Heart left ventricle (tissue), 16 donors: ENCODE results near the gene DEFB124. TPM values are rescaled to one million over a fixed set of nuclear protein-coding genes. Genes with fewer than 3 reads are reported as not detected.
A peak's percentile ranks its signal among the peaks of the same experiment; 100 is the strongest.
"Not testable (repeated sequence)": the region's sequence is repeated elsewhere in the genome, so short reads cannot be mapped to it uniquely, and the experiment has no call there.

Experiments used
- ATAC-seq, 4 donors: fragments of 200-7000 bp; cut with Tn5 transposase; one replicate each; pipeline ENCODE4 v1.9.1; 2020 to 2022; ENCODE audit warnings: moderate library complexity in 4 of 4, mild to moderate bottlenecking in 3 of 4, moderate number of reproducible peaks in 1 of 4
- DNase-seq, 5 donors: peaks; one replicate each; pipeline ENCODE4 v3.0.0-alpha.2; 2020
- H3K27ac ChIP-seq, 12 donors: fragments of 200-600 bp; sonication (generic) in 4 of 12; one replicate each; pipeline versions ENCODE4 v1.5.0 to v1.8.0; 2016 to 2022; ENCODE audit warnings: mild to moderate bottlenecking in 2 of 12
- H3K27me3 ChIP-seq, 9 donors: fragments of 200-600 bp; sonication (generic) in 2 of 9; one replicate each; pipeline versions ENCODE4 v1.5.1 to v1.8.0; 2016 to 2022; ENCODE audit warnings: mild to moderate bottlenecking in 3 of 9
- H3K36me3 ChIP-seq, 9 donors: fragments of 200-600 bp; sonication (generic) in 2 of 9; one replicate each; pipeline versions ENCODE4 v1.5.0 to v1.8.0; 2018 to 2022; ENCODE audit warnings: mild to moderate bottlenecking in 2 of 9
- H3K4me1 ChIP-seq, 12 donors: fragments of 200-600 bp; sonication (generic) in 4 of 12; one replicate each; pipeline versions ENCODE4 v1.5.0 to v1.8.0; 2016 to 2022; ENCODE audit warnings: mild to moderate bottlenecking in 3 of 12
- H3K4me3 ChIP-seq, 12 donors: fragments of 200-600 bp; sonication (generic) in 4 of 12; one replicate each; pipeline versions ENCODE4 v1.5.0 to v1.8.0; 2017 to 2022; ENCODE audit warnings: mild to moderate bottlenecking in 9 of 12, moderate library complexity in 4 of 12
- H3K9me3 ChIP-seq, 12 donors: fragments of 200-600 bp; sonication (generic) in 4 of 12; one replicate each; pipeline versions ENCODE4 v1.5.0 to v1.8.0; 2016 to 2022; ENCODE audit warnings: mild to moderate bottlenecking in 1 of 12
- POLR2A ChIP-seq, 2 donors: fragments of 450-650 bp; IDR thresholded peaks; one replicate each; pipeline ENCODE4 v1.6.1; 2017; ENCODE audit warnings: antibody characterized with exemption in 2 of 2, mild to moderate bottlenecking in 2 of 2, moderate library complexity in 2 of 2
- WGBS, 4 donors: extraction: QIAGEN DNeasy Blood & Tissue Kit in 2 of 4; methylation state at CpG; one replicate each; pipeline versions ENCODE4 v1.1.5 to v1.1.7; 2013 to 2018; 5-methylcytosine and 5-hydroxymethylcytosine counted together
- intact Hi-C, 10 donors: fragments of 100-400 bp; cut with DNase I; formaldehyde crosslinking; loops; one replicate each; pipeline versions ENCODE4 v1.11.1 to v1.14.2; 2022
- polyA plus RNA-seq, 2 donors: library from polyadenylated mRNA; stranded (reverse); fragments of 200-250 nt; gene quantifications; one replicate each; pipeline ENCODE4 v1.2.3, GENCODE V29; 2013
- total RNA-seq, 9 donors: library from RNA; depleted of rRNA in 2 of 9; stranded (reverse); fragments of >200 nt in 2 of 9; fragmentation: NEBNext Ultra II Directional in 3 of 9; extraction: Animal tissue kit (Norgen Biotek cat#: 25700) in 3 of 9; gene quantifications; one replicate each; pipeline versions ENCODE4 v1.1.0 to v1.2.4, GENCODE V29; 2016 to 2023
- TF ChIP-seq, protein P1 (sequence below), 12 donors: fragments of 200-600 bp; sonication (generic) in 4 of 12; IDR thresholded peaks; one replicate each; pipeline versions ENCODE4 v1.5.0 to v1.8.0; 2018 to 2022; ENCODE audit warnings: antibody characterized with exemption in 12 of 12, mild to moderate bottlenecking in 5 of 12
- donor health status: ischemic (EF 13 %, LVEDD 7.1; RV severe dilation, severe dysfunction).
- donor health status: healthy with polysubstance abuse.
- donor health status: DM: no; HTN: yes; CAD: no.
- donor health status: DM: no; HTN: no; CAD: no.
- donor health status: ischemic (EF 25% LVEDD 6.9; RV normal size, moderate dysfunction).
- donor health status: ischemic (EF 25% LVEDD 5.7; RV mildly dilated, moderate dysfunction).
- donor health status: healthy.
- donor health status: DM: yes; HTN: yes; CAD: no.
- donor health status: ischemic (EF 35%, LVEDD 5.7; RV mildly dilated, moderate dysfunction).
- donor health status: nonischemic (EF 11% LVEDD 7.7; RV severe dilation, severe dysfunction).
- donor health status: DM: yes; HTN: yes; CAD: no.
- donor health status: PGD.
- donor health status: ischemic (EF 29% LVEDD 5.4; RV normal size, mild dysfunction).
- donor health status: nonischemic (EF 23%, LVEDD 6.1; RV moderate dilation, normal function).

DEFB124 gene
- total and polyA plus RNA-seq, 11 donors, result 0.76 TPM; not detected in 10

DNA sequence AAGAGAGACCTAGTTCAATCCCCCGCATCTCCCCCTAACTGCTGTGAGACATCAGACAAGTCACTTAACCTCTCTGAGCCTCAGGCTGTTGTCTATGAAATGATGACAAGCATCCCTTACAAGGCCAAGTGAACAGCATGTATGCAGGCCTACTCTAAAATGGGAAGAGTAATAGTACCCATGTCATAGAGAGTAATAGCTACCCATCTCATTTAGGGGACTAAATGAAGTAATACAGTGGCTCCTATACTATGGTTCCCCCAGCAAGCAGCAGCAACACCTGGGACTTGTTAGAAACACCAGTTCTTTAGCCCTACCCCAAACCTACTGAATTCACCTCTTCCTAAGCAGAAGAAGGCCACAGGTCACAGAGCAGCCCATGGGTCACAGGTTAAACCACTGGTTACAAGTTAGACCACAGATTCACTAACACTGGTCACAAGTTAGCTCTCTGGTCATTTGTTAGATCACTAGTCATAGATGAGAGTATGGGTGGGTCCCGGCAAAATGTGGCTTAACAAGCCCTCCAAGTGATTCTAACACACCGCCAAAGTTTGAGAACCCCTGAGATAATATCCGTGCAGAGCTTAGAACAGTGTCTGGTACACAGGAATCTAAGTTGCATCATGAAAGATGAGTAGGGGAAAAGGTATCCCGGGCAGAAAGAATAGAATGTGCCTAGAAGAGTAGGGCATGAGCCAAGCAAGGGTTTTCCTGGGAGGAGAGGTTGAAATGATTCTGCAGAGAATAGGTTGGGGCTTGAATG lies 1.4 kb downstream of the DEFB124 start:
- H3K9me3 ChIP-seq, result no peaks in the 10 kb centered on the region
- WGBS, 4 donors, result 77 to 91% (median 85%) methylated on average over 5 of the region's 5 CpGs
- no peak for TF ChIP-seq POLR2A (IDR thresholded peaks at IDR 0.05)
- TF ChIP-seq, protein P1, sequence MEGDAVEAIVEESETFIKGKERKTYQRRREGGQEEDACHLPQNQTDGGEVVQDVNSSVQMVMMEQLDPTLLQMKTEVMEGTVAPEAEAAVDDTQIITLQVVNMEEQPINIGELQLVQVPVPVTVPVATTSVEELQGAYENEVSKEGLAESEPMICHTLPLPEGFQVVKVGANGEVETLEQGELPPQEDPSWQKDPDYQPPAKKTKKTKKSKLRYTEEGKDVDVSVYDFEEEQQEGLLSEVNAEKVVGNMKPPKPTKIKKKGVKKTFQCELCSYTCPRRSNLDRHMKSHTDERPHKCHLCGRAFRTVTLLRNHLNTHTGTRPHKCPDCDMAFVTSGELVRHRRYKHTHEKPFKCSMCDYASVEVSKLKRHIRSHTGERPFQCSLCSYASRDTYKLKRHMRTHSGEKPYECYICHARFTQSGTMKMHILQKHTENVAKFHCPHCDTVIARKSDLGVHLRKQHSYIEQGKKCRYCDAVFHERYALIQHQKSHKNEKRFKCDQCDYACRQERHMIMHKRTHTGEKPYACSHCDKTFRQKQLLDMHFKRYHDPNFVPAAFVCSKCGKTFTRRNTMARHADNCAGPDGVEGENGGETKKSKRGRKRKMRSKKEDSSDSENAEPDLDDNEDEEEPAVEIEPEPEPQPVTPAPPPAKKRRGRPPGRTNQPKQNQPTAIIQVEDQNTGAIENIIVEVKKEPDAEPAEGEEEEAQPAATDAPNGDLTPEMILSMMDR (IDR thresholded peaks at IDR 0.05), result no peak
- H3K27me3 ChIP-seq, result peaks cover 0 to 26% (median 19%) of the 10 kb centered on the region in 9 donors
- no peaks in the 10 kb centered on the region for H3K36me3 ChIP-seq
- H3K4me1 ChIP-seq, result peaks cover 0 to 29% (median 9%) of the 10 kb centered on the region in 12 donors
- ATAC-seq (peak in 1 of 4 donors; percentile 11), DNase-seq (no peak)
- intact Hi-C loops, result loop anchor here in 1 of 10 donors (2.0 kb wide), 1 partner anchor 23 kb away; no protein-coding TSS in a partner anchor
- no peak overlapping the region for H3K4me3 ChIP-seq
- H3K27ac ChIP-seq, result no peak overlapping the region

DNA sequence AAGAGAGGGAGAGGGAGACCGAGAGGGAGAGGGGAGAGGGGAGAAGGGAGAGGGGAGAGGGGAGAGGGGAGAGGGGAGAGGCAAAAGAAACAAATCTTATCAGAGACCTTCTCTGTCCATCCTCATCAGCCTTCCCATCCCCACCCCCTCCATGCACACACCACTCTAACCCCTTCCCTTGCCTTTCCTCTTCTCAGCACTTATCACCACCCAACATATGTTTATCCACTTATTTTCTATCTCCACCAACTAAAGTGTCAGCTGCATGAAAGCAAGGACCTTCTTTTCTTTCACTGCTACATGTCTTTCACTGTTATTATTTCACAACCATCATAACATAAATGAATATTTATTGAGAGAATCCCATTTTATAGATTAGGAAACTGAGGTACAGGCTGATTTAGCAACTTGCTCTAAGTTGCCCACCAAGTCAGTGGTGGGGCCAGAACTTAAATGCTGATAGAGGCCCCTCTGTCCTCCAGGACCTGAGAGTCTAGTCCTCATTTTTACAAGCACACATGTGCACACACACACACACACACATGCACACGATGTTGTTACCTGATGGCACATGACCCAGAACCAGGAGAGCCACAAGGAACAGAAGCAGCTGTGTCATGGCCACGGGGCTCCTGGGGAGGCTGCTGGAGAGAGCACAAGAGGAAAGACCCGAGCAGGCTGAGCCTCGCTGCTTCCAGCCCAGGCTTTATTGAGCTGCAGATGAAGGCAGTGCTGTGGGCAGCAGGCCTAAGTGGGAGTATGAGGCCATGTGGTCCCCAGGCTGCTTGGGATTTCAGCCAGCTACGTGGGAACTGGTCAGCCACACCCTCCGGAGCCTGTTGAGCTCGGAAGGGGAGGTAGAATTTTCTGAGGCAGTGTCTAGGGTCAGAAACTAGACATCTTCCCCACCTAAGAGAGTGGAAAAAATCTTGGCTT lies 2.3 kb downstream of the DEFB124 start:
- ATAC-seq (peak in 3 of 4 donors; percentile 12 to 51 (median 35)), DNase-seq (peak in 3 of 5 donors; percentile 23 to 58 (median 40))
- Histone ChIP-seq H3K4me3 (no peak overlapping the region), H3K9me3 (no peaks in the 10 kb centered on the region), H3K36me3 (no peaks in the 10 kb centered on the region), H3K4me1 (peaks cover 0 to 29% (median 9%) of the 10 kb centered on the region in 12 donors), H3K27me3 (peaks cover 0 to 26% (median 19%) of the 10 kb centered on the region in 9 donors), H3K27ac (no peak overlapping the region)
- TF ChIP-seq POLR2A (IDR thresholded peaks at IDR 0.05), result no peak
- TF ChIP-seq, protein P1 (IDR thresholded peaks at IDR 0.05), result no peak
- intact Hi-C loops, result no loop called here
- 40 to 63% (median 44%) methylated on average over 7 to 8 of the region's 8 CpGs for WGBS, 4 donors

- WGBS, 4 donors, result 92 to 94% methylated on average over 25 to 29 of the region's 33 CpGs; no CpG with 5 or more reads in 2 of the 4 donors
- DNase-seq, ATAC-seq, H3K4me3 ChIP-seq, H3K36me3 ChIP-seq, intact Hi-C loops, H3K27ac ChIP-seq, H3K9me3 ChIP-seq: not testable (repeated sequence)
- H3K4me1 ChIP-seq, result peaks cover 0 to 23% (median 8%) of the 10 kb centered on the region in 12 donors
- peaks cover 0 to 17% (median 11%) of the 10 kb centered on the region in 9 donors for H3K27me3 ChIP-seq
These were observed 4.0 kb downstream of the DEFB124 start for GRCh38 chr20:31470946-31471345.

DNA sequence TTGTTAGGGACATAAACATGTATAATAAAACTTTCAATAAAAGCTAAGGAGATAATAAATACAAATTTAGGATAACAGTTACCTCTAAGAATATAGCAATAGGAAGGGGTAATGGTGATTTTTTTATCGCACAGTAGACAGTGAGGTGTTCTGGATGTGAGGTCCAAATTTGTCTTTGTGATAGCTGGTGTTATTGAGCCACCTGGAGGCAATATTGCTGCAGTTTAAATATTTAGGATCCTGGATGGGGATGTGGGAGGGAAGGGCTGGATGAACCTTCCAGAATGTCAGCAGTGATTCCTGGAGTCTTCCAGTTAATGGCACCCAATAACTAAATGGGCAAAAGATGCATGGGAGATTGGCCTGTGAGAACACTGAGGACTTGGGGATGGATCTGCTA lies 20.6 kb downstream of the DEFB124 start:
- no peak for DNase-seq
- H3K36me3 ChIP-seq, result no peaks in the 10 kb centered on the region
- peaks cover 0 to 35% (median 8%) of the 10 kb centered on the region in 9 donors for H3K27me3 ChIP-seq
- no peak overlapping the region for H3K27ac ChIP-seq
- H3K4me3 ChIP-seq, result no peak overlapping the region
- no peak for ATAC-seq
- H3K9me3 ChIP-seq, result no peaks in the 10 kb centered on the region
- peaks cover 0 to 2% (median 0%) of the 10 kb centered on the region in 12 donors for H3K4me1 ChIP-seq
- WGBS, 4 donors, result 86 to 91% (median 90%) methylated on average over 1 of the region's 1 CpG
- intact Hi-C loops, result no loop called here
- TF ChIP-seq, protein P1 (IDR thresholded peaks at IDR 0.05), result no peak
- TF ChIP-seq POLR2A (IDR thresholded peaks at IDR 0.05), result no peak
